ENCODE measurements around the gene TAX1BP3. TPM values are rescaled to one million over a fixed set of nuclear protein-coding genes. Genes with fewer than 3 reads are reported as not detected.

The TAX1BP3 gene
- total and polyA plus RNA-seq, 2 of the 13 experiments (the other 11 are each of a cell fraction or from before 2014, with no cell fraction given), result 16.7 to 45.1 TPM

DNA sequence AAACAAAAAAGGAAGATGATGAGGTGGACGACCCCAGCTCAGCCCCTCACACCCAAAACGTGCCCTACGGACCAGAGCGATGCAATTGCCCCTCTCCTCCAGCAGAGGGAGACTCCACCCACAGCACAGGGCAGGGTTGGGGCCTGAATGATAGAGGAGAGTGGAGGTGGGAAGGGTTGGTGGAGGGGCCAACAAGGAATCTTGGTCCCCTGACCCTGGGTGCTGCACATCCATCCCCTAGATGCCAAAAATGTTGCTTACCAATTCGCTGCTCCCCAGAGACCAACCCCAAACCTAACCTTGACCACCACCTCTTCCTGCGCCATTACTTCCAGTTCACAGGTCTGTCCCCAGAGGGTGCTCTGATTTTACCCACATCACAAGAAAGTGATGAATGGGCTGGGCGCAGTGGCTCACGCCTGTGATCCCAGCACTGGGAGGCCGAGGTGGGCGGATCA, 14.7 kb upstream of the TAX1BP3 start:
- H3K9me3 ChIP-seq (ENCODE audit: low read length), result no peaks in the 10 kb centered on the region
- H3K27ac ChIP-seq (ENCODE audit: extremely low read length, insufficient read depth, low read length), result no peak overlapping the region
- H3K79me2 ChIP-seq (ENCODE audit: insufficient read depth, low read length), result no peaks in the 10 kb centered on the region
- no peaks in the 10 kb centered on the region for H4K20me1 ChIP-seq (ENCODE audit: insufficient read depth, low read length)
- FAIRE-seq (no peak), ATAC-seq (peak; percentile 65), DNase-seq (ENCODE audit: low spot score) (peak; percentile 27)
- peaks cover 10% of the 10 kb centered on the region for H3K4me1 ChIP-seq (ENCODE audit: insufficient read depth, low read length)
- H3K27me3 ChIP-seq (ENCODE audit: control insufficient read depth in 1 of 2, insufficient read depth in 2 of 2, low read length in 2 of 2), result peaks cover 2 to 7% of the 10 kb centered on the region in 2 experiments; a peak in 4 of 5 replicates
- H3K4me2 ChIP-seq (ENCODE audit: low read depth, low read length), result no peak overlapping the region
- H3K4me3 ChIP-seq (replicated peaks in 1 of 3; ENCODE audit: insufficient read depth in 1 of 3, low read depth in 2 of 3, low read length in 3 of 3), result no peak overlapping the region
- no TSS peak for BruUV-seq (replicated peaks)
- WGBS (ENCODE audit: low lambda C conversion rate), result 19% methylated on average over 10 of the region's 10 CpGs
- no peak overlapping the region for H3K9ac ChIP-seq (ENCODE audit: insufficient read depth, low read depth, low read length)
- intact Hi-C loops (cut with micrococcal nuclease; ENCODE audit: unreplicated experiment), result loop anchor here (5.0 kb wide), 2 partner anchors 49 to 144 kb away; no protein-coding TSS in a partner anchor
- in situ Hi-C loops (cut with HindIII; ENCODE audit: extremely low pct_ligation_motif_present, low pct_unique_long_range_greater_than_20kb), result no loop called here
- H3K36me3 ChIP-seq (replicated peaks in 1 of 2; ENCODE audit: control insufficient read depth in 1 of 2, insufficient read depth in 2 of 2, low read length in 2 of 2), result no peaks in the 10 kb centered on the region
- ChIA-PET POLR2A (interaction anchor here (0.8 kb wide), 1 partner anchor 15 kb away, joined by 4 read pairs; the partner anchor contains the start of gene TAX1BP3), CTCF (ENCODE audit: low intra/inter-chr PET ratio, low total read pairs) (interaction anchor here (1.5 to 1.9 kb wide), 2 partner anchors 49 to 144 kb away, joined by 7 read pairs; no protein-coding TSS in a partner anchor)
- H2AFZ ChIP-seq (ENCODE audit: low read length), result no peak overlapping the region
- no peak for TF ChIP-seq YEATS4 (CRISPR knock-in tag; IDR thresholded peaks at IDR 0.05; ENCODE audit: borderline replicate concordance)
- TF ChIP-seq, protein P1, sequence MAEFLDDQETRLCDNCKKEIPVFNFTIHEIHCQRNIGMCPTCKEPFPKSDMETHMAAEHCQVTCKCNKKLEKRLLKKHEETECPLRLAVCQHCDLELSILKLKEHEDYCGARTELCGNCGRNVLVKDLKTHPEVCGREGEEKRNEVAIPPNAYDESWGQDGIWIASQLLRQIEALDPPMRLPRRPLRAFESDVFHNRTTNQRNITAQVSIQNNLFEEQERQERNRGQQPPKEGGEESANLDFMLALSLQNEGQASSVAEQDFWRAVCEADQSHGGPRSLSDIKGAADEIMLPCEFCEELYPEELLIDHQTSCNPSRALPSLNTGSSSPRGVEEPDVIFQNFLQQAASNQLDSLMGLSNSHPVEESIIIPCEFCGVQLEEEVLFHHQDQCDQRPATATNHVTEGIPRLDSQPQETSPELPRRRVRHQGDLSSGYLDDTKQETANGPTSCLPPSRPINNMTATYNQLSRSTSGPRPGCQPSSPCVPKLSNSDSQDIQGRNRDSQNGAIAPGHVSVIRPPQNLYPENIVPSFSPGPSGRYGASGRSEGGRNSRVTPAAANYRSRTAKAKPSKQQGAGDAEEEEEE (CRISPR knock-in tag; IDR thresholded peaks at IDR 0.05; ENCODE audit: borderline replicate concordance), result no peak
- no peak for TF ChIP-seq ZNF720 (CRISPR knock-in tag; IDR thresholded peaks at IDR 0.05)
- TF ChIP-seq PAF1 (CRISPR knock-in tag; IDR thresholded peaks at IDR 0.05), result no peak
- TF ChIP-seq KDM2A (CRISPR knock-in tag; IDR thresholded peaks at IDR 0.05; ENCODE audit: borderline replicate concordance, low read depth), result peak; percentile 34; the same call in 1 of the 2 replicates
- TF ChIP-seq ZNF530 (CRISPR knock-in tag; IDR thresholded peaks at IDR 0.05; ENCODE audit: low read depth), result no peak
- TF ChIP-seq TAF15 (IDR thresholded peaks at IDR 0.05; ENCODE audit: low read depth, low read length, poor library complexity, severe bottlenecking), result no peak
- TF ChIP-seq GLI4 (CRISPR knock-in tag; IDR thresholded peaks at IDR 0.05; ENCODE audit: borderline replicate concordance), result no peak
- no peak for TF ChIP-seq ARNT2 (CRISPR knock-in tag; IDR thresholded peaks at IDR 0.05; ENCODE audit: low read depth)
- no peak for TF ChIP-seq ZNF253 (CRISPR knock-in tag; IDR thresholded peaks at IDR 0.05; ENCODE audit: borderline replicate concordance)
- no peak for TF ChIP-seq ZNF841 (CRISPR knock-in tag; IDR thresholded peaks at IDR 0.05; ENCODE audit: borderline replicate concordance)
- TF ChIP-seq ZNF256 (CRISPR knock-in tag; conservative IDR thresholded peaks at IDR 0.05), result no peak
- peak; percentile 77 for TF ChIP-seq ZSCAN25 (CRISPR knock-in tag; IDR thresholded peaks at IDR 0.05)
- TF ChIP-seq ZNF768 (CRISPR knock-in tag; IDR thresholded peaks at IDR 0.05), result no peak
- no peak for TF ChIP-seq ZNF572 (CRISPR knock-in tag; IDR thresholded peaks at IDR 0.05)
- TF ChIP-seq, protein P2, sequence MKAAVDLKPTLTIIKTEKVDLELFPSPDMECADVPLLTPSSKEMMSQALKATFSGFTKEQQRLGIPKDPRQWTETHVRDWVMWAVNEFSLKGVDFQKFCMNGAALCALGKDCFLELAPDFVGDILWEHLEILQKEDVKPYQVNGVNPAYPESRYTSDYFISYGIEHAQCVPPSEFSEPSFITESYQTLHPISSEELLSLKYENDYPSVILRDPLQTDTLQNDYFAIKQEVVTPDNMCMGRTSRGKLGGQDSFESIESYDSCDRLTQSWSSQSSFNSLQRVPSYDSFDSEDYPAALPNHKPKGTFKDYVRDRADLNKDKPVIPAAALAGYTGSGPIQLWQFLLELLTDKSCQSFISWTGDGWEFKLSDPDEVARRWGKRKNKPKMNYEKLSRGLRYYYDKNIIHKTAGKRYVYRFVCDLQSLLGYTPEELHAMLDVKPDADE (CRISPR knock-in tag; IDR thresholded peaks at IDR 0.05), result no peak
- TF ChIP-seq ELF3 (CRISPR knock-in tag; IDR thresholded peaks at IDR 0.05), result no peak
- TF ChIP-seq, protein P3, sequence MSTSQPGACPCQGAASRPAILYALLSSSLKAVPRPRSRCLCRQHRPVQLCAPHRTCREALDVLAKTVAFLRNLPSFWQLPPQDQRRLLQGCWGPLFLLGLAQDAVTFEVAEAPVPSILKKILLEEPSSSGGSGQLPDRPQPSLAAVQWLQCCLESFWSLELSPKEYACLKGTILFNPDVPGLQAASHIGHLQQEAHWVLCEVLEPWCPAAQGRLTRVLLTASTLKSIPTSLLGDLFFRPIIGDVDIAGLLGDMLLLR (CRISPR knock-in tag; IDR thresholded peaks at IDR 0.05), result no peak
- no peak for TF ChIP-seq JARID2 (CRISPR knock-in tag; IDR thresholded peaks at IDR 0.05; ENCODE audit: insufficient replicate concordance)
- TF ChIP-seq HNRNPL (IDR thresholded peaks at IDR 0.05; ENCODE audit: low read depth, low read length), result no peak
- no peak for TF ChIP-seq MAFF (IDR thresholded peaks at IDR 0.05; ENCODE audit: low read depth, low read length)
- no peak for TF ChIP-seq ZNF761 (CRISPR knock-in tag; conservative IDR thresholded peaks at IDR 0.05)
